ENCODE measurements around the gene PPP6R1.

GRCh38 chr19:55264531-55264930 lies 5.7 kb upstream of the PPP6R1 start:
- TF ChIP-seq, protein P1, sequence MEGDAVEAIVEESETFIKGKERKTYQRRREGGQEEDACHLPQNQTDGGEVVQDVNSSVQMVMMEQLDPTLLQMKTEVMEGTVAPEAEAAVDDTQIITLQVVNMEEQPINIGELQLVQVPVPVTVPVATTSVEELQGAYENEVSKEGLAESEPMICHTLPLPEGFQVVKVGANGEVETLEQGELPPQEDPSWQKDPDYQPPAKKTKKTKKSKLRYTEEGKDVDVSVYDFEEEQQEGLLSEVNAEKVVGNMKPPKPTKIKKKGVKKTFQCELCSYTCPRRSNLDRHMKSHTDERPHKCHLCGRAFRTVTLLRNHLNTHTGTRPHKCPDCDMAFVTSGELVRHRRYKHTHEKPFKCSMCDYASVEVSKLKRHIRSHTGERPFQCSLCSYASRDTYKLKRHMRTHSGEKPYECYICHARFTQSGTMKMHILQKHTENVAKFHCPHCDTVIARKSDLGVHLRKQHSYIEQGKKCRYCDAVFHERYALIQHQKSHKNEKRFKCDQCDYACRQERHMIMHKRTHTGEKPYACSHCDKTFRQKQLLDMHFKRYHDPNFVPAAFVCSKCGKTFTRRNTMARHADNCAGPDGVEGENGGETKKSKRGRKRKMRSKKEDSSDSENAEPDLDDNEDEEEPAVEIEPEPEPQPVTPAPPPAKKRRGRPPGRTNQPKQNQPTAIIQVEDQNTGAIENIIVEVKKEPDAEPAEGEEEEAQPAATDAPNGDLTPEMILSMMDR (IDR thresholded peaks at IDR 0.05) = no peak
- TF ChIP-seq POLR2A (IDR thresholded peaks at IDR 0.05) = no peak

Data from uterus (tissue), 2 donors.